ENCODE data around the gene MYH7B. TPM values are rescaled to one million over a fixed set of nuclear protein-coding genes. Genes with fewer than 3 reads are reported as not detected.
A peak's percentile ranks its signal among the peaks of the same experiment; 100 is the strongest.

MYH7B gene
- total RNA-seq, 1 experiment from 2014 or later: not detected

GRCh38 chr20:34943808-34944567 is 11.7 kb upstream of the MYH7B start:
- DNase-seq (ENCODE audit: low read depth): peak; percentile 59

GRCh38 chr20:34945315-34946077 is 10.2 kb upstream of the MYH7B start:
- no peak for DNase-seq (ENCODE audit: low read depth)

GRCh38 chr20:34946661-34947060 is 9.0 kb upstream of the MYH7B start:
- no peak for DNase-seq (ENCODE audit: low read depth)

GRCh38 chr20:34947336-34947735 is 8.3 kb upstream of the MYH7B start:
- DNase-seq (ENCODE audit: low read depth): no peak

- no peak for DNase-seq (ENCODE audit: low read depth)
Measured at GRCh38 chr20:34948030-34948429, 7.6 kb upstream of the MYH7B start.

- DNase-seq (ENCODE audit: low read depth): no peak
Measured at GRCh38 chr20:34949120-34949519, 6.5 kb upstream of the MYH7B start.

- DNase-seq (ENCODE audit: low read depth): no peak
Measured at GRCh38 chr20:34951252-34951651, 4.4 kb upstream of the MYH7B start.

- no peak for DNase-seq (ENCODE audit: low read depth)
Measured at GRCh38 chr20:34951652-34952051, 4.0 kb upstream of the MYH7B start.

GRCh38 chr20:34952671-34953070 is 3.0 kb upstream of the MYH7B start:
- DNase-seq (ENCODE audit: low read depth): no peak

GRCh38 chr20:34953960-34954359 is 1.7 kb upstream of the MYH7B start:
- DNase-seq (ENCODE audit: low read depth): no peak

GRCh38 chr20:34954904-34955230 is 801 bp upstream of the MYH7B start:
- peak; percentile 33 for DNase-seq (ENCODE audit: low read depth)

GRCh38 chr20:34956041-34956458 is 382 bp downstream of the MYH7B start:
- no peak for DNase-seq (ENCODE audit: low read depth)

- DNase-seq (ENCODE audit: low read depth): no peak
Measured at GRCh38 chr20:34956751-34957472, 1.2 kb downstream of the MYH7B start.

- no peak for DNase-seq (ENCODE audit: low read depth)
Measured at GRCh38 chr20:34964486-34964885, 8.8 kb downstream of the MYH7B start.

- DNase-seq (ENCODE audit: low read depth): no peak
Measured at GRCh38 chr20:34965051-34965450, 9.4 kb downstream of the MYH7B start.

GRCh38 chr20:34967421-34967820 is 11.8 kb downstream of the MYH7B start:
- DNase-seq (ENCODE audit: low read depth): no peak

GRCh38 chr20:34968042-34968775 is 12.5 kb downstream of the MYH7B start:
- no peak for DNase-seq (ENCODE audit: low read depth)

GRCh38 chr20:34970193-34970840 is 14.6 kb downstream of the MYH7B start:
- no peak for DNase-seq (ENCODE audit: low read depth)

- no peak for DNase-seq (ENCODE audit: low read depth)
Measured at GRCh38 chr20:34970846-34971560, 15.3 kb downstream of the MYH7B start.

GRCh38 chr20:34971561-34972235 is 16.0 kb downstream of the MYH7B start:
- no peak for DNase-seq (ENCODE audit: low read depth)
